IPS-18c (cell line): ENCODE data around the gene VWCE.
A peak's percentile ranks its signal among the peaks of the same experiment; 100 is the strongest.

Source experiments
- H3K4me3 ChIP-seq: 2 replicates; pipeline ENCODE4 v1.7.0; 2013; ENCODE audit warnings: low read depth, mild to moderate bottlenecking, low read length, moderate library complexity; ENCODE audit not compliant: insufficient read depth
- H3K9me3 ChIP-seq: one replicate; pipeline ENCODE4 v1.6.1; 2013; ENCODE audit warnings: mild to moderate bottlenecking, low read length, moderate library complexity; ENCODE audit not compliant: control insufficient read depth, insufficient read depth

The VWCE gene

GRCh38 chr11:61294717-61295595, at the start of gene VWCE:
TSS of gene VWCE (minus strand) at chr11:61295316. CDS start at chr11:61295037, 279 bp downstream.
- H3K4me3 ChIP-seq, result peak within 1 kb of the TSS; percentile 73
- no peaks in the 10 kb centered on the region for H3K9me3 ChIP-seq

GRCh38 chr11:61343792-61344745, 49.0 kb upstream of the VWCE start:
- Histone ChIP-seq H3K4me3 (no peak overlapping the region), H3K9me3 (no peaks in the 10 kb centered on the region)

- Histone ChIP-seq H3K4me3 (no peak overlapping the region), H3K9me3 (no peaks in the 10 kb centered on the region)
Measured at GRCh38 chr11:61342207-61342803, 47.2 kb upstream of the VWCE start.

- no peaks in the 10 kb centered on the region for H3K9me3 ChIP-seq
Measured at GRCh38 chr11:61341706-61342105, 46.6 kb upstream of the VWCE start.

GRCh38 chr11:61340979-61341378, 45.9 kb upstream of the VWCE start:
- Histone ChIP-seq H3K4me3 (no peak overlapping the region), H3K9me3 (no peaks in the 10 kb centered on the region)

More at GRCh38 chr11:61341706-61342105, 46.6 kb upstream of the VWCE start:
- no peak overlapping the region for H3K4me3 ChIP-seq

GRCh38 chr11:61339490-61339878, 44.4 kb upstream of the VWCE start:
- no peaks in the 10 kb centered on the region for H3K9me3 ChIP-seq
- no peak overlapping the region for H3K4me3 ChIP-seq

- Histone ChIP-seq H3K9me3 (no peaks in the 10 kb centered on the region), H3K4me3 (no peak overlapping the region)
Measured at GRCh38 chr11:61338783-61339489, 43.8 kb upstream of the VWCE start.

- Histone ChIP-seq H3K4me3 (no peak overlapping the region), H3K9me3 (no peaks in the 10 kb centered on the region)
Measured at GRCh38 chr11:61337706-61338470, 42.8 kb upstream of the VWCE start.

GRCh38 chr11:61336171-61336935, 41.2 kb upstream of the VWCE start:
- H3K9me3 ChIP-seq, result no peaks in the 10 kb centered on the region
- no peak overlapping the region for H3K4me3 ChIP-seq

- H3K9me3 ChIP-seq, result no peaks in the 10 kb centered on the region
- H3K4me3 ChIP-seq, result no peak overlapping the region
Measured at GRCh38 chr11:61335355-61335710, 40.2 kb upstream of the VWCE start.

GRCh38 chr11:61334434-61335354, 39.6 kb upstream of the VWCE start:
- no peaks in the 10 kb centered on the region for H3K9me3 ChIP-seq
- H3K4me3 ChIP-seq, result no peak overlapping the region

GRCh38 chr11:61333550-61334433, 38.7 kb upstream of the VWCE start:
- H3K9me3 ChIP-seq, result no peaks in the 10 kb centered on the region
- H3K4me3 ChIP-seq, result peak overlapping the region; percentile 76

- Histone ChIP-seq H3K4me3 (peak within 1 kb of the TSS; percentile 76), H3K9me3 (no peaks in the 10 kb centered on the region)
Measured at GRCh38 chr11:61332797-61333549, 37.9 kb upstream of the VWCE start, which contains the start of the genes DDB1 and TKFC. TSS of gene DDB1 (minus strand) at chr11:61333105. CDS start at chr11:61332968, 137 bp downstream. TSS of gene TKFC (plus strand) at chr11:61333228. CDS start at chr11:61334729, 1,501 bp downstream.
